Activated CD4-positive, alpha-beta T cell treated with anti-CD3 and anti-CD28 coated beads, Interleukin-2, amount 10 ng/mL, durations not matched to agents 7 days and 5 days (primary cell): Measurements from ENCODE around the gene DNAH14. TPM values are rescaled to one million over a fixed set of nuclear protein-coding genes. Genes with fewer than 3 reads are reported as not detected.
"Not testable (repeated sequence)": the region's sequence is repeated elsewhere in the genome, so short reads cannot be mapped to it uniquely, and the experiment has no call there.

ENCODE experiments used
- CTCF ChIA-PET: fragments of 350-600 bp; sonication (Branson Sonifier 250); formaldehyde crosslinking; loops from one replicate; lab custom pipeline; 2021; ENCODE audit warnings: antibody characterized with exemption; lab: Charles Lee
- POLR2A ChIA-PET: fragments of 350-600 bp; sonication (Branson Sonifier 250); formaldehyde crosslinking; loops from one replicate; lab custom pipeline; 2021; ENCODE audit warnings: antibody characterized with exemption; lab: Charles Lee
- DNase-seq: peaks from one replicate; pipeline ENCODE4 v3.0.0-alpha.2; 2020
- H3K27ac Mint-ChIP-seq: one replicate; pipeline ENCODE4 v1.8.0; 2021; ENCODE audit warnings: mild to moderate bottlenecking, moderate library complexity, mixed read lengths
- H3K27me3 Mint-ChIP-seq: one replicate; pipeline ENCODE4 v1.8.0; 2021; ENCODE audit warnings: mixed read lengths
- H3K36me3 Mint-ChIP-seq: one replicate; pipeline ENCODE4 v1.8.0; 2021; ENCODE audit warnings: low read depth, mixed read lengths
- H3K4me1 Mint-ChIP-seq: one replicate; pipeline ENCODE4 v1.8.0; 2021; ENCODE audit warnings: mixed read lengths
- H3K4me3 Mint-ChIP-seq: one replicate; pipeline ENCODE4 v1.8.0; 2021; ENCODE audit warnings: mild to moderate bottlenecking, moderate library complexity, mixed read lengths
- H3K9me3 Mint-ChIP-seq: one replicate; pipeline ENCODE4 v1.8.0; 2021; ENCODE audit warnings: mixed read lengths
- total RNA-seq, 2 experiments: library from RNA; stranded (reverse); gene quantifications; one replicate each; pipeline ENCODE4 v1.2.3, GENCODE V29; 2021

Gene DNAH14
- total RNA-seq, 2 experiments from 2014 or later: 0.40 to 0.82 TPM

DNA sequence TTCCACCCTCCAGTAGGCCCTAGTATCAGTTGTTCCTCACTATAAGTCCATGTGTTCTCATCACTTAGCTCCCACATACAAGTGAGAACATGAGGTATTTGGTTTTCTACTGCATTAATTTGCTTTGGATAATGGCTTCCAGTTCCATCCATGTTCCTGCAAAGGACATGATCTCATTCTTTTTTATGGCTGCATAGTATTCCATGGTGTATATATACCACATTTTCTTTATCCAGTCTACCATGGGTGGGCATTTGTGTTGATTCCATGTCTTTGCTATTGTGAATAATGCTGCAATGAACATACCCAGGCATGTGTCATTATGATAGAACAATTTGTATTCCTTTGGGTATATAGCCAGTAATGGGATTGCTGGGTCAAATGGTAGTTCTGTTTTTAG lies 218.3 kb downstream of the DNAH14 start:
- H3K9me3 Mint-ChIP-seq, POLR2A ChIA-PET, H3K27me3 Mint-ChIP-seq, DNase-seq, H3K4me3 Mint-ChIP-seq, CTCF ChIA-PET, H3K4me1 Mint-ChIP-seq, H3K27ac Mint-ChIP-seq, H3K36me3 Mint-ChIP-seq: not testable (repeated sequence)

DNA sequence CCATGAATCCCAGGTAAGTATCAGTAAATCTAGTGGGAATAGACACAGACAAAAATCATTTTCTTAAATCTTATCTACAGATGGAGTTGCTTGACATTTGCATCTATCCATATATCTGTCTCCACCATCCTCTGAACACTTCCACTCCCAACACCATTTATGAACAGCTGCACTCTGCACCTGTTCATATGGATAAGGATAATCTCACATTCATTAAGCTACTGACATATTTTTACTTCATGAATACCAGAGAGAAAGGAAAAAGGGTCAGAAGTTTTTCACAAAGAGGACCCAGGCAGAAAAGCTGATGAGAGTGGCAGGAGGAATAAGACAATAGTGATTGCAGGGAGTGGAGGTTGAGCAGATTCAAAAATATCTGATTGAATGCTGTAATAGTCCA lies 222.6 kb downstream of the DNAH14 start:
- Mint-ChIP-seq H3K4me3 (no peak overlapping the region), H3K27ac (no peak overlapping the region), H3K4me1 (peaks cover 6% of the 10 kb centered on the region), H3K27me3 (no peaks in the 10 kb centered on the region), H3K9me3 (no peaks in the 10 kb centered on the region), H3K36me3 (no peaks in the 10 kb centered on the region)
- CTCF ChIA-PET: no interaction called here
- POLR2A ChIA-PET: no interaction called here
- DNase-seq: no peak

DNA sequence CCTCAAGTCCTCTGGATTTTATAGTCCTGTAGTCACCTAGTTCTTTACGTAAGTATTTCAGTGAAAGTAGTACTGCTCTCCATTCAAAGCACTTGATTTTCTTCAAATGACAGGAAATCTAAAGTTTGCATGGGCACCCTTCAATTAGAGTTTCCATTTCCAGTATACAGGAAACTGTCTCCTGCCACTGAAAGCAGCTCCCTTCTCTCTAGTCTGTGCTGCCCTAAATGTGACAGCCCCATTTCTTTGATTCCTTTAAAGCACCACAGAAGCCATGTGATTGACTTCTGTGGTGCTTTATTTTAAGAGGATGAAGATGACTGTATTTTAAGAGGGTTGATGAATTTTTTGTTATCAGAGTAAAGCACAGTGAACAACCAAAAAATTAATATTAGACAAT lies 226.1 kb downstream of the DNAH14 start:
- Mint-ChIP-seq H3K27ac (no peak overlapping the region), H3K27me3 (peaks cover 2% of the 10 kb centered on the region), H3K4me3 (no peak overlapping the region), H3K4me1 (peaks cover 6% of the 10 kb centered on the region), H3K36me3 (no peaks in the 10 kb centered on the region), H3K9me3 (no peaks in the 10 kb centered on the region)
- CTCF ChIA-PET: no interaction called here
- POLR2A ChIA-PET: no interaction called here
- no peak for DNase-seq

DNA sequence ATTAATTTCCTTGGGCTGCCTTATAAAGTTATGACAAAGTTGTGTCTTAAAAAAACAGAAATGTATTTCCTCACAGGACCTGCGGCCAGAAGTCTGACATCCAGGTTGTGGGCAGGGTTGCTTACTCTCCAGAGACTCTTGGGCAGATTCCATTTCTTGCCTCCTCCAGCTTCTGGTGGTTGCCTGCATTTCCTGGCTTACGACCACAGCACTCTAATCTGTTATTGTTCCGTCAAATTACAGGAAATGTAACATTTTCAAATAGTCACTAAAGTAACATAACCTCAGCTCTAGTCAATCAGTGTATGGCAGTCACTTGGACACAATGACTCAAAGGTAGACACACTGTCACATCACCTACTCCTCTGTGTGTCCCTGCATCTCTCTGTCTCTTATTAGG lies 226.8 kb downstream of the DNAH14 start:
- no peak for DNase-seq
- peaks cover 2% of the 10 kb centered on the region for H3K27me3 Mint-ChIP-seq
- H3K36me3 Mint-ChIP-seq: no peaks in the 10 kb centered on the region
- H3K27ac Mint-ChIP-seq: no peak overlapping the region
- H3K9me3 Mint-ChIP-seq: no peaks in the 10 kb centered on the region
- ChIA-PET POLR2A (no interaction called here), CTCF (no interaction called here)
- H3K4me1 Mint-ChIP-seq: peaks cover 6% of the 10 kb centered on the region
- H3K4me3 Mint-ChIP-seq: no peak overlapping the region

DNA sequence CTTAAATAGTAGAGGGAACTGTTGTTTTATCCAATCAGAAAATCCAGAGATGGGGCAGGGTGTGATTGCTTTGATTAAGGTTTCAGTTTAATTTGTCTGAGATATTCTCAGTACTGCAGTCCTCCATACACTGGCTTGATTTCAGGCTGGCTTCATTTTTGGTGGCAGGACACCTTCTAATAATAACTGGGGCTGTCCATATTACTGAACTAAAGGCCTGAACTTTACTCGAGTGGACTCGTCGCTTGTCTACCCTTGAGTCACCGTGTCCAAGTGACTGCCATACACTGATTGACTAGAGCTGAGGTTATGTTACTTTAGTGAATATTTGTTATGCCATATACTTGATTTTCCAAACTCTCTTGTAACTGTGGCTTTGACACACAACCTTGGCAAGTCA lies 228.8 kb downstream of the DNAH14 start:
- Mint-ChIP-seq H3K4me1 (peaks cover 6% of the 10 kb centered on the region), H3K36me3 (no peaks in the 10 kb centered on the region), H3K9me3 (no peaks in the 10 kb centered on the region), H3K4me3 (no peak overlapping the region), H3K27me3 (peaks cover 4% of the 10 kb centered on the region), H3K27ac (no peak overlapping the region)
- CTCF ChIA-PET: no interaction called here
- POLR2A ChIA-PET: no interaction called here
- no peak for DNase-seq

DNA sequence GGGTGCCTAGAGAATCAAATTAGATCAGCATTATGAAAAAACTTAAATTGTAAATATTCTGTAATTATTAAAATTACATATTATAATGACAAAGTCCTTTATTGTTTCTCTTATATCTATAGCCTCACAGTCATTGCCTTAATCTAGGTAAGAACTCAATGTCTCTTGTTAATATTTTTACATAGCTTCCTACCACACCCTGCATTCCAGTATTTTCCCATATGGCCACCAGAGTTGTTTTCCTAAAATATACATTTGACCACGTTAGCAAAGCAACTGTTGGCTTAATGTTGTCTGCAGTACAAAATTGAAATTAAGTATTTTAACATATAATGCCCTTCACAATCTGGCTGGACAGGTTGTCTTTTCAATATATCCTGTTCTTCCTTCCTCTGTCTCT lies 230.3 kb downstream of the DNAH14 start:
- no peak for DNase-seq
- peaks cover 6% of the 10 kb centered on the region for H3K4me1 Mint-ChIP-seq
- H3K27me3 Mint-ChIP-seq: peaks cover 4% of the 10 kb centered on the region
- H3K4me3 Mint-ChIP-seq: no peak overlapping the region
- POLR2A ChIA-PET: no interaction called here
- no peaks in the 10 kb centered on the region for H3K9me3 Mint-ChIP-seq
- CTCF ChIA-PET: no interaction called here
- no peak overlapping the region for H3K27ac Mint-ChIP-seq
- H3K36me3 Mint-ChIP-seq: no peaks in the 10 kb centered on the region

DNA sequence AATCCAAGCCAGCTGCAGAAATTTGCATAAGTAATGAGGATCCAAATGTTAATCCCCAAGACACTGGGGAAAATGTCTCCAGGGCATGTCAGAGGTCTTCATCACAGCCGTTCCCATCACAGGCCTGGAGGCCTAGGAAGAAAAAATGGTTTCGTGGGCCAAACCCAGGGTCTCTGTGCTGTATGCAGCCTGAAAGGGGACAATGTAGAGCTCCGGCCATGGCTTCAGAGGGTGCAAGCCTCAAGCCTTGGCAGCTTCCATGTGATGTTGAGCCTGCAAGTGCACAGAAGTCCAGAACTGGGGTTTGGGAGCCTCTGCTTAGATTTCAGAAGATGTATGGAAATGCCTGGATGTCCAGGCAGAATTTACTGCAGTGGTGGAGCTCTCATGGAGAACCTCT lies 247.9 kb downstream of the DNAH14 start:
- H3K27me3 Mint-ChIP-seq, H3K27ac Mint-ChIP-seq, H3K36me3 Mint-ChIP-seq, H3K4me3 Mint-ChIP-seq, POLR2A ChIA-PET, DNase-seq, CTCF ChIA-PET, H3K4me1 Mint-ChIP-seq: not testable (repeated sequence)
- H3K9me3 Mint-ChIP-seq: peaks cover 31% of the 10 kb centered on the region

DNA sequence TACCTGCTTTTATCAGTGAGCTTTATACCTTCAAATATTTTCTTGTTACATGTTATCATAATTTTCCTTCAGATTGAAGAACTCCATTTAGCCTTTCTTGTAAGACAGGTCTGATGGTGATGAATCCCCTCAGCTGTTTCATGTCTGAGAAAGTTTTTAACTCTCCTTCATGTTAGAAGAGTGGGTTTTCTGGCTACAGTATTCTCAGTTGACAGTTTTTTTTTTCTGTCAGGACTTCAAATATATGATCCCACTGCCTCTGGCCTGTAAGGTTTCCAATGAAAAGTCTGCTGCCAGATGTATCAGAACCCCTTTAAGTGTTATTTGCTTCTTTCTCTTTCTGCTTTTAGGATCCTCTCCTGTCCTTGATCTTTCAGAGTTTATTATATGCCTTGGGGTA lies 250.2 kb downstream of the DNAH14 start:
- Mint-ChIP-seq H3K4me1 (peaks cover 9% of the 10 kb centered on the region), H3K9me3 (peaks cover 31% of the 10 kb centered on the region), H3K27me3 (peaks cover 2% of the 10 kb centered on the region), H3K4me3 (no peak overlapping the region), H3K27ac (no peak overlapping the region), H3K36me3 (no peaks in the 10 kb centered on the region)
- CTCF ChIA-PET: no interaction called here
- DNase-seq: no peak
- POLR2A ChIA-PET: no interaction called here

DNA sequence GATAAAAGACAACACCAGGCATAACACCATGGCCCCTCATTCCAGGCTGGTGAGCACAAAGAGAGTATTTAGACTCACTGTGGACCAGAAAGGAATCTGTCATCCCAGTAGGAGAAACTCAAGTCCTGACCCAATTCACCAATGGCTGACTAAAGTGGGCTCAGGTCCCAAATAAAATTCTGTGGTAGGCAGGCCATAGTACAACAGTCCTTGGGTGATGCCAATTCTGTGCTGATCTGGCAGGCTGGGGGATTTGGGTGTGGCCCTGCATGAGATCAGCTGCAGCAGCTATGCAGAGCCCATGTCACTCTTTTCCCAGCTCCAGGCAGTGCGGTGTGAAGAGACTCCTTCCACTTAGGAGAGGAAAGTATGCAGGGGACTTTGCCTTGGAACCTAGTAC lies 253.2 kb downstream of the DNAH14 start:
- no peak for DNase-seq
- ChIA-PET POLR2A (no interaction called here), CTCF (no interaction called here)
- Mint-ChIP-seq H3K9me3 (peaks cover 23% of the 10 kb centered on the region), H3K36me3 (no peaks in the 10 kb centered on the region), H3K27me3 (peaks cover 4% of the 10 kb centered on the region), H3K27ac (no peak overlapping the region), H3K4me3 (no peak overlapping the region), H3K4me1 (peaks cover 9% of the 10 kb centered on the region)

DNA sequence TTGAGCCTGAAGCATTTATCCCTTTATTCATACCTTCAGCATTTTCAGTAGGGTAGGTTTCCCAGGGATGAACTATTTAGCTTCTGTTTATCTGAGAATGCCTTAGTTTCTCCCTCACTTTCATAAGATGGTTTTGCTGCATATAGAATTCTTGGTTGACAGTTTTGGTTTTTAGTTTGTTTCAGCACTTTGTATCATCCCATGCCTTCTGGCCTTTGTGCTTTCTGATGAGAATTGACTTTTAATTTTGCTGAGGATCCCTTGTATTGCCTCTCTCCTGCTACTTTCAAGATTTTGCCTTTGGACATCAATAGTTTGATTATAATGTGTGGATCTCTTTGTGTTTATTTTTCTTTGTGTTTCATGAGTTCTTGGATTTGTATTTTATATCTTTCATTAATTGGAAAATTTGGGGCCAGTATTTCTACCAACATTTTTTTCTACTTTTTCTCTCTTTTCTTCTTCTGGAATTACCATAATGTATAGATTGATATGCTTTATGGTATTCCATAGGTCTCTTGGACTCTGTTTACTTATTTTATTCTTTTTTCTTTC lies 261.8 kb downstream of the DNAH14 start:
- H3K4me3 Mint-ChIP-seq: no peak overlapping the region
- H3K27me3 Mint-ChIP-seq: peaks cover 5% of the 10 kb centered on the region
- no peak for DNase-seq
- peaks cover 14% of the 10 kb centered on the region for H3K9me3 Mint-ChIP-seq
- H3K36me3 Mint-ChIP-seq: no peaks in the 10 kb centered on the region
- H3K27ac Mint-ChIP-seq: no peak overlapping the region
- no peaks in the 10 kb centered on the region for H3K4me1 Mint-ChIP-seq
- ChIA-PET CTCF (no interaction called here), POLR2A (no interaction called here)

DNA sequence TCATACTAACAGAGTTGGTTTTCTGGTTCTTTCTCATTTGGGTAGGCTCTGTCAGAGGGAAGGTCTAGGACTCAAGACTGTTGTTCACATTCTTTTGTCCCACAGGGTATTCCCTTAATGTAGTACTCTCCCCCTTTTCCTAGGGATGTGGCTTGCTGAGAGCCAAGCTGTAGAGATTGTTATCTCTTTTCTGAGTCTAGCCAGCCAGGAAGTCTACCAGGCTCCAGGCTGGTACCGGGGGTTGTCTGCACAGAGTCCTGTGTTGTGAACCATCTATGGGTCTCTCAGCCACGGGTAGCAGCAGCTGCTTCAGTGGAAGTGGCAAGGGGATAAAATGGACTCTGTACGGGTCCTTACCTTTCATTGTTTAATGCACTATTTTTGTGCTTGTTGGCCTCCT lies 272.0 kb downstream of the DNAH14 start:
- ChIA-PET CTCF (no interaction called here), POLR2A (no interaction called here)
- Mint-ChIP-seq H3K9me3 (no peaks in the 10 kb centered on the region), H3K27me3 (peaks cover 8% of the 10 kb centered on the region), H3K4me1 (no peaks in the 10 kb centered on the region), H3K36me3 (no peaks in the 10 kb centered on the region), H3K27ac (no peak overlapping the region), H3K4me3 (no peak overlapping the region)
- DNase-seq: no peak

DNA sequence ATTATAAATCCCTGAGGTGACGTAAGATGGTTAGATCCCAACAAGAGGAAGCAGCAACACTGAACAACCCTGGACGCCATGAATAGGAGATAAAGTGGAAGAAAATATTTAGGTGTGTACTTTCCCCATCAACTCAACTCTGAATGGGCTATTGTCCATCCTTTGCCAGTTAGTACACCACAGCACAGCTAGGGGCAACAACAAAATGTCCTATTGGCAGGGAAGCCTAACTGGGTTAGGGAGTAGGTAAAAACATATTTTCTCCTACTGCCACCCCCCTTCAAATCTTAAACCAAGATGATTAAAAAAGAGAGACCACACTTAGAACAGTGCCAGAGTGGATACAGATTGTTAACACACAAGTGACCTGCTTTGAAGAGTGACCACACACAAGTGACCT lies 278.3 kb downstream of the DNAH14 start:
- H3K4me3 Mint-ChIP-seq: no peak overlapping the region
- H3K4me1 Mint-ChIP-seq: no peaks in the 10 kb centered on the region
- no peaks in the 10 kb centered on the region for H3K27me3 Mint-ChIP-seq
- H3K36me3 Mint-ChIP-seq: no peaks in the 10 kb centered on the region
- ChIA-PET CTCF (no interaction called here), POLR2A (no interaction called here)
- no peak for DNase-seq
- H3K27ac Mint-ChIP-seq: no peak overlapping the region
- peaks cover 2% of the 10 kb centered on the region for H3K9me3 Mint-ChIP-seq

DNA sequence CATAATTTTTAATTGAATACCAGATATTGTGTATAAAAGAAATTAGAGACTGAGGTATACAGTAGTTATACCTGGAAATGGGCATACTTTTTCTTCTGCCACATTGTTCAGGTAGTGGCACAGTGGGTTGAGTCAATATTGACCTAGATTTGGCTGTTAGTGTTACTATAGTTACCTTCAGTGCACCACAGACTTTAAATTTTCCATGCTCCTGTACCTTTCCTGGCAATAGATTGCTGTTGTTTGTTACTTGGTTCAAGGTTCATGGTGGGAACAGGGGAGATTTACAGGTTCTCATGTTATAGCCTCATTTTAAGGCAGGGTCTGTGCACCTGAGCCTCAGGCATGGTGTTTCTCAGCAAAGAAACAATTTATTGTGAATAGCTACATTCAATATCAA lies 279.7 kb downstream of the DNAH14 start:
- Mint-ChIP-seq H3K4me1 (no peaks in the 10 kb centered on the region), H3K4me3 (no peak overlapping the region), H3K27me3 (no peaks in the 10 kb centered on the region), H3K36me3 (no peaks in the 10 kb centered on the region), H3K27ac (no peak overlapping the region), H3K9me3 (peaks cover 2% of the 10 kb centered on the region)
- DNase-seq: no peak
- ChIA-PET POLR2A (no interaction called here), CTCF (no interaction called here)

DNA sequence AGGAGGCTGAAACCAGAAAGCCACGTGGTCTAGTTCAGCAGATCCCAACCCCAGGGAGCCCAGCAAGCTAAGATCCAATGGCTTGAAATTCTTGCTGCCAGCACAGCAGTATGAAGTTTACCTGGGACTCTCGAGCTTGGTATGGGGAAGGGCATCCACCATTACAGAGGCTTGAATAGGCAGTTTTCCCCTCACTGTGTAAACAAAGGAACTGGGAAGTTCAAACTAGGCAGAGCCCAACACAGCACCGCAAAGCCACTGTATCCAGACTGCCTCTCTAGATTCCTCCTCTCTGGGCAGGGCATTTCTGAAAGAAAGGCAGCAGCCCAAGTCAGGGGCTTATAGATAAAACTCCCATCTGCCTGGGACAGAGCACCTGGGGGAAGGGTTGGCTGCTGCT lies 280.7 kb downstream of the DNAH14 start:
- H3K4me1 Mint-ChIP-seq, H3K36me3 Mint-ChIP-seq, DNase-seq, H3K27ac Mint-ChIP-seq, CTCF ChIA-PET, H3K9me3 Mint-ChIP-seq, H3K4me3 Mint-ChIP-seq, H3K27me3 Mint-ChIP-seq, POLR2A ChIA-PET: not testable (repeated sequence)
